SU-DHL-6 (cell line): ENCODE measurements around the gene ZBTB47.

Experiments
- H2AFZ ChIP-seq: fragments of 200-600 bp; sonication (generic); 2 replicates; pipeline ENCODE4 v1.6.1; 2014; ENCODE audit warnings: low read depth, mild to moderate bottlenecking, moderate library complexity, mixed read lengths, antibody characterized with exemption, low read length; ENCODE audit not compliant: severe bottlenecking
- H3F3A ChIP-seq: fragments of 200-600 bp; shearing (Covaris generic); 2 replicates; pipeline ENCODE4 v1.6.0; 2016; ENCODE audit warnings: antibody characterized with exemption, mild to moderate bottlenecking; ENCODE audit not compliant: insufficient read depth
- H3K27ac ChIP-seq: fragments of 200-600 bp; sonication (generic); 2 replicates; pipeline ENCODE4 v1.5.1; 2016; ENCODE audit warnings: low read depth, mild to moderate bottlenecking, low read length, moderate library complexity, mixed read lengths
- H3K27me3 ChIP-seq: fragments of 200-600 bp; sonication (generic), shearing (Covaris generic); 2 replicates; pipeline ENCODE4 v1.6.0; 2014; ENCODE audit warnings: mild to moderate bottlenecking, low read length
- H3K36me3 ChIP-seq: fragments of 200-600 bp; sonication (generic); 2 replicates; pipeline ENCODE4 v1.6.1; 2014; ENCODE audit warnings: mild to moderate bottlenecking, low read length, mixed read lengths
- H3K4me2 ChIP-seq: fragments of 300-600, 200-600 bp; shearing (Covaris generic), sonication (generic); 2 replicates; pipeline ENCODE4 v1.6.0; 2014; ENCODE audit warnings: low read length, low read depth, mild to moderate bottlenecking; ENCODE audit not compliant: poor library complexity, severe bottlenecking
- H3K4me3 ChIP-seq: fragments of 200-600 bp; sonication (generic); 2 replicates; pipeline ENCODE4 v1.5.1; 2014; ENCODE audit warnings: antibody characterized with exemption, low read length, mild to moderate bottlenecking, mixed read lengths; ENCODE audit not compliant: insufficient read depth, poor library complexity, severe bottlenecking
- H3K79me2 ChIP-seq: fragments of 200-600 bp; sonication (generic); 2 replicates; pipeline ENCODE4 v1.6.1; 2014; ENCODE audit warnings: mild to moderate bottlenecking, low read length, moderate library complexity; ENCODE audit not compliant: insufficient read depth
- H3K9ac ChIP-seq: fragments of 200-600 bp; sonication (generic); 2 replicates; pipeline ENCODE4 v1.7.0; 2014; ENCODE audit warnings: mild to moderate bottlenecking, low read length
- H3K9me2 ChIP-seq: fragments of 200-600 bp; sonication (generic); replicated peaks from 2 replicates; pipeline ENCODE4 v1.6.1; 2014; ENCODE audit warnings: low read length; ENCODE audit not compliant: insufficient read depth
- H3K9me3 ChIP-seq: fragments of 200-600 bp; sonication (generic); 2 replicates; pipeline ENCODE4 v1.6.1; 2014; ENCODE audit warnings: low read length, mixed read lengths; ENCODE audit not compliant: insufficient read depth
- H4K20me1 ChIP-seq: fragments of 200-600 bp; sonication (generic); 2 replicates; pipeline ENCODE4 v1.6.1; 2014; ENCODE audit warnings: low read depth, mild to moderate bottlenecking, antibody characterized with exemption, low read length, moderate library complexity, mixed read lengths
- CTCF ChIP-seq: fragments of 200-600 bp; sonication (generic); IDR thresholded peaks from one replicate; pipeline ENCODE4 v1.5.1; 2017; ENCODE audit warnings: antibody characterized with exemption, mild to moderate bottlenecking, low read length, moderate library complexity; ENCODE audit not compliant: insufficient read depth, poor library complexity, severe bottlenecking
- EZH2phosphoT487 ChIP-seq: fragments of 200-600 bp; sonication (generic), shearing (Covaris generic); conservative IDR thresholded peaks from 2 replicates; pipeline ENCODE4 v1.6.1; 2018; ENCODE audit warnings: mild to moderate bottlenecking, antibody characterized with exemption, low read length, moderate library complexity, mixed read lengths

ZBTB47 gene

GRCh38 chr3:42633544-42633943, 20.0 kb upstream of the ZBTB47 start:
- Histone ChIP-seq H2AFZ (no peak overlapping the region), H3F3A (no peaks in the 10 kb centered on the region), H3K9me3 (no peaks in the 10 kb centered on the region), H3K4me3 (no peak overlapping the region), H3K27me3 (no peaks in the 10 kb centered on the region), H3K27ac (no peak overlapping the region), H3K9ac (no peak overlapping the region), H3K9me2 (no peaks in the 10 kb centered on the region), H4K20me1 (no peaks in the 10 kb centered on the region; the same call in 1 of the 2 replicates), H3K4me2 (no peak overlapping the region), H3K36me3 (peaks cover 73% of the 10 kb centered on the region), H3K79me2 (no peaks in the 10 kb centered on the region)
- no peak for TF ChIP-seq CTCF
- TF ChIP-seq EZH2phosphoT487 = no peak

GRCh38 chr3:42635111-42635510, 18.4 kb upstream of the ZBTB47 start:
- peaks cover 74% of the 10 kb centered on the region for H3K36me3 ChIP-seq
- no peaks in the 10 kb centered on the region; the same call in 1 of the 2 replicates for H4K20me1 ChIP-seq
- TF ChIP-seq EZH2phosphoT487 = no peak
- TF ChIP-seq CTCF = no peak
- H3K9ac ChIP-seq = no peak overlapping the region
- no peak overlapping the region for H3K27ac ChIP-seq
- H3K9me3 ChIP-seq = no peaks in the 10 kb centered on the region
- H3F3A ChIP-seq = no peaks in the 10 kb centered on the region
- no peaks in the 10 kb centered on the region for H3K9me2 ChIP-seq
- H3K27me3 ChIP-seq = no peaks in the 10 kb centered on the region
- H3K4me2 ChIP-seq = no peak overlapping the region
- H3K79me2 ChIP-seq = no peaks in the 10 kb centered on the region
- no peak overlapping the region for H2AFZ ChIP-seq
- no peak overlapping the region for H3K4me3 ChIP-seq

- Histone ChIP-seq H2AFZ (no peak overlapping the region), H3K9ac (no peak overlapping the region), H3K27me3 (no peaks in the 10 kb centered on the region), H3K36me3 (peaks cover 67% of the 10 kb centered on the region), H3K4me2 (no peak overlapping the region), H3K79me2 (no peaks in the 10 kb centered on the region), H4K20me1 (no peaks in the 10 kb centered on the region; the same call in 1 of the 2 replicates), H3K9me3 (no peaks in the 10 kb centered on the region), H3K27ac (no peak overlapping the region), H3K4me3 (no peak overlapping the region), H3F3A (no peaks in the 10 kb centered on the region), H3K9me2 (no peaks in the 10 kb centered on the region)
- no peak for TF ChIP-seq CTCF
- TF ChIP-seq EZH2phosphoT487 = no peak
Observed at GRCh38 chr3:42637001-42637400, 16.5 kb upstream of the ZBTB47 start.
